MV-4-11 (cell line): ENCODE results near the gene MXI1.
"Not testable (repeated sequence)": the region's sequence is repeated elsewhere in the genome, so short reads cannot be mapped to it uniquely, and the experiment has no call there.

Experiments
- DNase-seq: peaks from one replicate; lab custom pipeline; 2025; lab: John Stamatoyannopoulos, UW

MXI1 gene

DNA sequence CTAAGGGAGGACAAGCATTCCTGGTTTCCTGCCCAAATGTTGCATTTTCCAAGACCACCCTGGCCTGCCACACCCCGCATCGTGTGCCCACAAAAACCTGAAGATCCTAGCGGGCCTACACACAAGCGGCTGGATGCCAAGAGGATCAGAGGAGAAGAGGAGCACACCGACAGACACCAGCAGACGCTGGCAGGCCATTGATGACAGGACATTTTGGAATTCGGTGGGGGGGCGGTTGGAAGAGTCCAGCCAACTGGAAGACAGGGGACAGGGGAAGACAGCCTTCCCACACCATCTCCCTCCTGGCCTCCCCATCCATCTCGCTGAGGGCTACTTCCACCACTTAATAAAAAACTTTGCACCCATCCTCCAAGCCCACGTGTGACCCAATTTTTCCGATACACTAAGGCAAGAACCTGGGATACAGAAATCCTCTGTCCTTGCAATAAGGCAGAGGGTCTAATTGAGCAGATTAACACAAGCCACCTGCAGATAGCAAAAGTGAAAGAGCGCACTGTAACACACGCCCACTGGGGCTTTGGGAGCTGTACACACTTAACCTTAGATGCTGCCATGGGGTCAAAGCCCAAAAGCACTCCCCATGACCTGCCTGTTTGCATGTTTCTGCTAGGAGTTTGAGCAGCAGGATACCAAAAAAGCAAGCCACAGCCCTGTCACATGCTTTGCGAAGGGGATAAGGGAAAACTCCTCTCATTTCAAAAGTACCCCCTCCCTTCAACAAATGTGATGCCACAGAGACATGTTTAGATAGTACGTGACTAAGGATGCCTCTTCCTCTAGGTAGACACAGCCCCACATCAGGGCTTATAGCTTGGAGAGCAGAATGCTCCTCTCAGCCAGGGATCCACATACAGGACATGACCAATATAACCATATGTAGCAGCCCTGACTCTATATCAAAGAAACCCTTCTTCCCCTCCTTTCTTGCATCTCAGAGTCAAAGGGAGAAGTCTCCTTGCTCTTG is 110.8 kb downstream of the MXI1 start:
- DNase-seq, result no peak

DNA sequence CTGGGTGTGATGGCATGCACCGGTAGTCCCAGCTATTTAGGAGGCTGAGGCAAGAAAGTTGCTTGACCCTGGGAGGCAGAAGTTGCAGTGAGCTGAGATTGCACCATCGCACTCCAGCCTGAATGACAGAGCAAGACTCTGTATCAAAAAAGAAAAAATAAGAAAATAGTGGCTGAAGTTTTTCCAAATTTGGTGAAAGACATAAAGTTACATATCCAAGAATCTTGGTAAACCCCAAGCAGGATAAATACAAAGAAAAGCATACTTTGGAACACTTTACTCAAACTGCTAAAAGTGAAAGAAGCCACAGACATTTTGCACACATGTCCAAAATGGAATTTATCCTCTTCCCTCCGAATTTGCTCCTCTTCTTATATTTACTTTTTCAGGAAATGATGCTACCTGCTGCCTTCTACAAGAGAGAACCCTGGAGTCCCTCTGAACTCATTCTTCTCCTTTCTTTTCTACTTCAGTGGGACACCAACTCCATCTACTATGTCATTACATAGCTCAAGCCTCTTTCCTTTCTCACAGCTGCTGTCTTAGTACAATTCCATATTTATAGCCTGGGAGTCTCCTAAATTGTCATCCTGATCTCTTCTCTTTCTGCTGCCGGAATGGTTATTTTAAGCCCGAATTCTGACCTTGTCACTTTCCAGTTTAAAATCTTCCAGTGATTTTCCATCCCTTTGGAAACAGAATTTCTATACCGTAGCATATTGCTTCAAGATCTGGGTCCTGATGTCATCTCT is 114.6 kb downstream of the MXI1 start:
- DNase-seq, result no peak

DNA sequence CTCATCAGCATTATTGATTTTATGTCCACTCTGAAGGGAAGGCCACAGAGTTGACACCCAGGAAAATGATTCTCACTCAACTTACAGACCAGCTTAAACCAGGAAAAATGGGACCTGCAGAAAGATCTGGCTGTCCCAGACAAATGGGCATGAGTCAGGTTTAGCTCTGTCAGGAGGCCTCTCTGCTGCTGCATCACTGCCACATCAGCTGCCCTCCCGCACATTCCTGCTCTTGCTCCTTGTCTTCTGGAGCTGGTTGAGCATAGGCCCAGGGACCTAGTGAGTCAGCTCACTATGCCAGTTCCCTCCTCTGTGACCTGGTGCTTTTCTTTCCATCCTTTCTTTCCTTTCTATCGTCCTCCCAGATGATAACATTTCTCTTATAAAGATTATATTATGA is 116.1 kb downstream of the MXI1 start:
- no peak for DNase-seq

DNA sequence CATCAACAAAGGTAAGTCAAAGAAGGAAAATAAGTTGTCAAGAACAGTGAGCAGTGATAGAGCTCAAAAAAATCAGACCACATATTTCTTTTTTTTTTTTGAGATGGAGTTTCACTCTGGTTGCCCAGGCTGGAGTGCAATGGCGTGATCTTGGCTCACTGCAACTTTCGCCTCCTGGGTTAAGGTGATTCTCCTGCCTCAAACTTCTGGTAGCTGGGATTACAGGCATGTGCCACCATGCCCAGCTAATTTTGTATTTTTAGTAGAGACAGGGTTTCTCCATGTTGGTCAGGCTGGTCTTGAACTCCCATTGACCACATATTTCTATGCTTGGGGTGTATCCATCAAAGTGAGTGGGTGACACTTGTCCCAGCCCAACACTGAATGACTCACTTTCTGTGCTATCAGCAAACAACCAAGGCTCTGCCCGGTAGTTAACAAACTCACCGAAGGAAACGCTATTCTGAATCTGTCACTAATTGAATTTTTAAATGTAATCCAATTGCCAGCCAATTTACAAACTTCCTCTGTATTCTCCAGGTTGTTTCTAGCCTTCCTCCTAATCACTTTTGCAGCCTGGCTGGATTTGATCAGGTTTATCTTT is 116.9 kb downstream of the MXI1 start:
- no peak for DNase-seq

DNA sequence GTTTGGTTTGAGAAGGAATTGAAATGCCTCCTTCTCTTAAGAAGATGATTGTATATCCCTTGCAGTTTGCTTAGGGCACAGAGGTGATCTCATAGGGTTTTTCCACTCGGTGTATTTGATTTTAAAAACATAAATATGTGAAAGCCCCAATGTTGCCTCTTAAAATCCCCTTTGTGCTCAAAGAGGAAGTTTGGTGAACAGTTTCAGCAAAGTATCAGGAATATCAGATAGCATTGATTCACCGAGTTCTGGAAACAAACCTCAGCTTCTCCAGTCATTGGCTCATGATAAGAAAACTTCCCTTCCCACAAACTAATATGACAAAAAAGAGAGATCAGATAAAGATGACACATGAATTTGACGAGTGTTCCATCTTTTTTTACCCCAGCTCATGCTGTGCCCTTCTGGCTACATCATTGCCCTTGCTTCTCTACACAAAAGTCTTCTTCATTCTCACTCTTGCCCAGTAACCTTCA is 117.4 kb downstream of the MXI1 start:
- DNase-seq, result no peak

DNA sequence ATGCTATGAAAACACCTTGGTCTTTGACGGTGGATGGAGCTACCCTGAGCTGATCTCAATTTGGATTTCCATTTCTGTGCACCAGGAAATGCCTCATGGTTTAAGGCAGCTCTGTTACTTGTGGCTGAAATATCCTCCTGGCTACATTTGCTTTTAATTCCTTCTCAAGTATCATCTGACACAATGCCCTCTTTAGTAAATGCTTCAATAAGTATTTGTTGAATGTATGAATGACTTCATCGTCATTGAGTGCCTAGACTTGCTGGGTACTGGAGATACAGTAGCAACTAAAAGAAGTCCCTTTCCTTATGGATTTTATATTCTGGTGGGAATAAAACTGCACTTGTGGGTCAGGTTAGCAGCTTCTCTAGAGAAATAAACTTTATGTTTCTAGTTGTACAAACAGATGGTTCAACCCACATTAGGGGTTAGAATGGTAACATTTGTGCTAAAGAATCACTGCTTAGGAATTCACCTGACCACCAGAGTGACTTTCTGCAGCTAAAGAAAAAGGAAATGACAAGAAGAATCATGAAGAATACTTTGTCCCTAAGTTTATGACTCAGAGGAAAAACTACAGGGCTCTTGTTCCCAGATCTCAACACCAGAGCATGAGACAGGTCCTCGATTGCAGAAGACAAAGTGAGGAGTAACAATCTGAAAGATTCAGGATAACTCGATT is 119.1 kb downstream of the MXI1 start:
- DNase-seq, result no peak

DNA sequence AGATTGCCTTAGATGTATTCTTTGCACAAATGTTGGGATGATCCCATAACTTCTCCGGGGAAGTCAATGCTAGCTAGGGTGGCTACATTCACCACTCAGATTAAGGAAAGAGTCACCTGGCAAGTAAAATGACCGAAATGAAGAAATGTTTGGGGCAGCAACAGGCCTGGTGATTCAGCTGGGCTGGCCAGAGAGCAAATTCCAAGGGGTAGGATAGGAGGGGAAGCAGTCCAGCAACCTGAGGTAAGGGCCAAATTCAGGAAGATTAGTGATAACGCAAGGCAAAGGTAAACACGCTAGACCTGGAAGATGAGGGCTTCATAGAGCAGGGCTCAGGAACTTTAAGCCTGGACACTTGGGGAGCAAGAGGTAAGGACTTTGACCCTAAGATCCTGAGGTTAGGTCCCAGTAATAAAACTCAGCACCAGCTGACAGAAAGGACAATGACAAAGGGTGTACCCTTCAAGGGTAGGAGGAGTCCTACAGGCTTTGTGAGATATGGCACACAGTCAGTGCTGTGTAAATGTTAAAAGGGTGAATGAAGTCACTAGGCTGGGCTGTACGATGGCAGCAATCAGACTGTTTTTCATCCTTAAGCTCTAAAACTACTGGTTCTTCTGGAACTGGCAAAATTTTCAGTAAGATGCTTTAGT is 120.0 kb downstream of the MXI1 start:
- no peak for DNase-seq

DNA sequence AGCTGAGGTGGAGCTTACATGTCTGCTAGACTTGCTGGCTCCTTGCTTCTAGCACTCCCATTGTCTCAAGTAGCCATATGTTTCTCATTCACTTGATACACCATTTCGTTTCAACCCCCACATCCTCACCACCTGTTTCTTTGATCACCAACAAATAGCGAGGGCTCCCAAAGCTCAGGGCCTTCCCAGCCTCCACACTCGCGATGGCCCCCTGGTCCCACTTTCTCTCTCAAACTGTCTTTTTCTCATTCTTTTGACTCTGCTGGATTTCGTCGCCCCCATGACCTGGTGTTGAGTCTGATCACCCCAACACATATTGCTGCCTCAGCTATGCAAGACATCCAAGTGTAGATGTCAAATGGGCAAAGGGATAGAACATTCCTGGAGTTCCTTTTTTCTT is 123.3 kb downstream of the MXI1 start:
- DNase-seq, result no peak

DNA sequence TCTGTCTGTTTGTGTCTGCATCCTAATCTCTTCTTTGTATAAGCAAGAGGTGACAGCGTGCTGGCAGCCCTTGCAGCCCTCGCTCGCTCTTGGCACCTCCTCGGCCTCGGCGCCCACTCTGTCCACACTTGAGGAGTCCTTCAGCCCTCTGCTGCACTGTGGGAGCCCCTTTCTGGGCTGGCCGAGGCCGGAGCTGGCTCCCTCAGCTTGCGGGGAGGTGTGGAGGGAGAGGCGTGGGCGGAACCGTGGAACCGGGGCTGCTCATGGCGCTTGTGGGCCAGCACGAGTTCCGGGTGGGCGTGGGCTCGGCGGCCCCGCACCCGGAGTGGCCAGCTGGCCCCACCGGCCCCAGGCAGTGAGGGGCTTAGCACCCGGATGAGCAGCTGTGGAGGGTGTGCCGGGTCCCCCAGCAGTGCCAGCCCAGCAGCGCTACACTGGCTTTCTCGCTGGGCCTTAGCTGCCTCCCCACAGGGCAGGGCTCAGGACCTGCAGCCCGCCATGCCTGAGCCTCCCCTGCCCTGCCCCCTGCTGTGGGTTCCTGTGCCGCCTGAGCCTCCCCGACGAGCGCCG is 123.9 kb downstream of the MXI1 start:
- not testable (repeated sequence) for DNase-seq

DNA sequence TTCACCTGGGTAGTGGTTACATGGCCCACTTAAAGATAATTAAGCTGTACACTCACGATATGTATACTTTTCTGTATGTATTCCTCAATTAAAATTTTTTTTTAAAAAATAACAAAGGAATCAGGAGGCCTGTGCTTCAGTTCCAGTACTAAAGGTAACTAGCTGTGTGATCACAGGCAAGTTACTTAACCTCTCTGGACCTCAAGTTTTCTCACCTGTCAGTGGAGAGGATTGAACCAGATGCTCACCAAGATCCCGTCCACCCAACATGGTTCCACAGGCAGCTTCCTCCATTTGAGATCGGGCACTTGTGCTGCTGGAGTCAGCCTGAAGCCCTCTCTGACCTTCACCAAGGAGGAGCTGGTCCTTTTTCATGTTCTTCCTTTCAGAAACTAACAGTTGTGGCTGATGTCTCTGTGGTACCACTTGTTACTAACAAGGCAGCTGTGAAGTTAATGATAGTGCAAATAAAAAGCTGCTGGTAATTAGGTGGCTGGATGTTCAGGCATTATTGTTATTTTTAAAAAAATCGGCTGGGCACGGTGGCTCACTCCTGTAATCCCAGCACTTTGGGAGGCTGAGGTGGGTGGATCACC is 126.8 kb downstream of the MXI1 start:
- DNase-seq, result no peak

DNA sequence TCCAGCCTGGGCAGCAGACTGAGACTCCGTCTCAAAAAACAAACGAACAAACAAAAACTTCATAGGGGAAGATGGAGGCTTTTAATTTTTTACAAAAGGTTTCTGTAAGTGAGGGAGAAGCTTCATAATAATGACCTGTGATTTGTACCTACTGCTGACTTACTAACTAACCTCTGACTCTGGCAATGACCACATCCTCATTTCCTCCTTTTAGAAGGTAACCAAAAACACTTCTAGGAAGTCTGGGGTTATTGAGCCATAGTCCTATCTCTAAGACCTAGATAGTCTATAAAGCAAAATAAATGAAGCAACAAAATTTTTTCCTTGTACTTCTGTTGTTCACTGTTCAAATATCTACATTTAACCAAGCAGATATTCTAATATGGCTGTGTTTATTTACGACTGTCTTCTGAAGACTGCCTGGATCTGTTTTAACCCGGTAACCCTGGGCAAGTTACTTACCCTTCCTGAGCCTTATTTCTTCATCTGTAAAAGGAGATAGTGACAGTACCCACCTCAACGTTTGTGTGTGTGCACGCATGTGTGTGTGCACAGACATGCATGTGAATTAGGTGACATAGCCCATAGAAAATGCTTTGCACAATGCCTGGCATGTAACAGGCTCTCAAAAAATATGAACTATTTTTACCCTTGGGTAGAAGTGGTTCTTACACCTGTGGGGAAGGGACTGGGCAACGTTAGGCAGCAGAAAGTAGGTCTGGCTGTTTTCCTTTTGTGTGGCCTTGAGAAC is 128.1 kb downstream of the MXI1 start:
- DNase-seq, result peak; percentile 64

DNA sequence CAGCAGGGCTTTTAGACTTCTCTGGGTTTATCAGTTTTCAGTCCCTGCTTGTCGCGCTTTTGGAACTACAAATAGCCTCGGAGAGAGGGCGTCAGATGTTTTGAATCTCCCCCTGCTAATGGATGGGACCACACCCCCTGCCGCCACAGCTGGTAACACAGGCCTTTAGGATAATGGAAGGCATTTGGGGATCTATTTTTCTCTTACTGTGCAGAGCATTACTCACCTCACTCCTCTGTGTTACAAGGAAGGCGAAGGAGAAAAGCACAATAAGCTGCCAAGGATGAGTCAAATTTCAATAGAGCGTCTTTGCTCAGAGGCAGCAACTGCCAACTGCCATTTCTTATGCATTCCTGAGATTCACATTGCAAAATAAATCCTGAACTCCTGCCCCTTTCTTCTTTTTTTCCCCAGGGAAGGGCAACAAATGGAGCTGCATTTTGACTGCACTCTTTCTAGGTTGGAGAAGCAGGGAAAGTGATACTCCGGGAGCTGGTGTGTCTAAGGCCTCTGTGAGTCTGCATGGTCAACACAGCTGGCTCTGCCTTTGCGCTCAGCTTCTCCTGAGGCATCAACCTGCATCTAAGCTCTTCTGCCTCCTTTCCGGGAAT is 128.8 kb downstream of the MXI1 start:
- DNase-seq, result no peak
